Amygdala (tissue), 56 donors: Measurements from ENCODE around the gene BPTF.
A peak's percentile ranks its signal among the peaks of the same experiment; 100 is the strongest.
"Not testable (repeated sequence)": the region's sequence is repeated elsewhere in the genome, so short reads cannot be mapped to it uniquely, and the experiment has no call there.

ENCODE experiments used
- DNase-seq, 56 donors: peaks; one replicate each; lab custom pipeline; 2025; lab: John Stamatoyannopoulos, UW

BPTF gene

GRCh38 chr17:67962156-67962555, 136.9 kb downstream of the BPTF start:
- DNase-seq: not testable (repeated sequence)

- peak in 33 of 56 donors; percentile 2 to 76 (median 21) for DNase-seq
These were observed 137.9 kb downstream of the BPTF start for GRCh38 chr17:67963145-67963572.

GRCh38 chr17:67970783-67971182, 145.5 kb downstream of the BPTF start:
- DNase-seq: no peak

- no peak for DNase-seq
These were observed 148.9 kb downstream of the BPTF start for GRCh38 chr17:67974185-67974584.

- DNase-seq: no peak
These were observed 149.3 kb downstream of the BPTF start for GRCh38 chr17:67974598-67975066.

- DNase-seq: not testable (repeated sequence)
These were observed 151.0 kb downstream of the BPTF start for GRCh38 chr17:67976306-67976705.

GRCh38 chr17:67980456-67980855, 155.2 kb downstream of the BPTF start:
- DNase-seq: peak in 3 of 56 donors; percentile 7 to 16 (median 16)

GRCh38 chr17:67980883-67981282, 155.6 kb downstream of the BPTF start:
- not testable (repeated sequence) for DNase-seq

GRCh38 chr17:67982034-67982640, 156.8 kb downstream of the BPTF start:
- DNase-seq: no peak

- DNase-seq: no peak
These were observed 157.5 kb downstream of the BPTF start for GRCh38 chr17:67982686-67983382.

- no peak for DNase-seq
These were observed 158.0 kb downstream of the BPTF start for GRCh38 chr17:67983383-67983688.

GRCh38 chr17:67990909-67991308, 165.6 kb downstream of the BPTF start:
- no peak for DNase-seq

GRCh38 chr17:67992548-67993152, 167.3 kb downstream of the BPTF start:
- DNase-seq: peak in 2 of 56 donors; percentile 41 to 44

- peak in 49 of 56 donors; percentile 31 to 89 (median 70) for DNase-seq
These were observed 168.1 kb downstream of the BPTF start for GRCh38 chr17:67993153-67993997.

GRCh38 chr17:67993998-67994361, 168.7 kb downstream of the BPTF start:
- DNase-seq: peak in 3 of 56 donors; percentile 40 to 65 (median 56)

- DNase-seq: peak in 4 of 56 donors; percentile 6 to 45 (median 14)
These were observed 169.7 kb downstream of the BPTF start for GRCh38 chr17:67994817-67995569.

GRCh38 chr17:67995570-67996263, 170.4 kb downstream of the BPTF start:
- DNase-seq: peak in 28 of 56 donors; percentile 5 to 53 (median 24)

- DNase-seq: not testable (repeated sequence)
These were observed 171.2 kb downstream of the BPTF start, which contains the start of gene C17orf58 for GRCh38 chr17:67996301-67997171. TSS of gene C17orf58 (minus strand) at chr17:67996469. CDS start at chr17:67996198, 271 bp downstream.
